ENCODE results near the gene PEX5. TPM values are rescaled to one million over a fixed set of nuclear protein-coding genes. Genes with fewer than 3 reads are reported as not detected.

Gene PEX5
- total and polyA plus RNA-seq, 2 of the 8 experiments (the other 6 are each of a cell fraction or from before 2014, with no cell fraction given), result 16.8 to 50.5 TPM

DNA sequence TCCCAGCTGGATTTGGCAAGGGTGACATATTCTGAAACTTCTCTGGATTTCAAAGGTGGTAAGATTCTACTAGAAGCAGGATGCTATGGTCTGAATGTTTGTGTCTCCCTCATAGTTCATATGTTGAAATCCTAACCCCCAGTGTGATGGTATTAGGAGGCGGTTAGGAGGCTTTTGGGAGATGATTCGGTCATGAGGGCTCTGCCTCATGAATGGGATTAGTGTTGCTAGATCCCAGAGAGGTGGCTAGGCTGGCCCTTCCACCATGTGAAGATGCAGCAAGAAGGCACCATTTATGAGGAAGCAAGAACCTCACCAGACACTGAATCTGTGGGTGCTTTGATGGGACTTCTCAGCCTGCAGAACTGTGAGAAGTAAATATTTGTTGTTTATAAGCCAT lies 11.0 kb upstream of the PEX5 start:
- no peak overlapping the region for H4K5ac ChIP-seq (ENCODE audit: insufficient read length, low read depth, low read length)
- no peak overlapping the region for H3K23ac ChIP-seq (ENCODE audit: insufficient read length)
- no peak overlapping the region for H4K8ac ChIP-seq (ENCODE audit: extremely low read depth, insufficient read depth, low read length)
- no peak overlapping the region for H2BK12ac ChIP-seq (ENCODE audit: low read depth, low read length)
- H2BK120ac ChIP-seq (replicated peaks; ENCODE audit: low read depth, low read length), result no peak overlapping the region
- no peak overlapping the region for H3K4ac ChIP-seq (replicated peaks; ENCODE audit: insufficient read length, low read depth, low read length)
- H4K91ac ChIP-seq (replicated peaks; ENCODE audit: insufficient read length, low read length), result no peak overlapping the region
- H3K56ac ChIP-seq (replicated peaks; ENCODE audit: insufficient read length, low read depth, low read length), result no peak overlapping the region
- no peak overlapping the region for H2BK20ac ChIP-seq (ENCODE audit: low read length)
- ChIA-PET POLR2A (ENCODE audit: partially characterized antibody) (no interaction called here), CTCF (ENCODE audit: partially characterized antibody) (interaction anchor here (1.0 to 1.6 kb wide), 2 partner anchors 16 to 24 kb away, joined by 4 read pairs; no protein-coding TSS in a partner anchor)
- FAIRE-seq, result no peak
- H2AFZ ChIP-seq (ENCODE audit: low read length), result no peak overlapping the region
- no peak for DNase-seq (ENCODE audit: low read depth in 1 of 2, low spot score in 2 of 2)
- H2AK5ac ChIP-seq (ENCODE audit: low read depth, low read length), result no peak overlapping the region
- H3K14ac ChIP-seq (ENCODE audit: insufficient read length), result no peak overlapping the region
- H4K20me1 ChIP-seq (replicated peaks in 1 of 2; ENCODE audit: control insufficient read depth in 1 of 2, insufficient read depth in 2 of 2, low read length in 2 of 2), result no peaks in the 10 kb centered on the region
- no peak overlapping the region for H3K9ac ChIP-seq (replicated peaks in 1 of 4; ENCODE audit: extremely low read depth in 1 of 4, low read depth in 3 of 4, low read length in 3 of 4)
- WGBS, 2 experiments (ENCODE audit: extremely low coverage in 1 of 2, insufficient coverage in 1 of 2, insufficient read length in 1 of 2, insufficient replicate concordance in 2 of 2, low coverage in 1 of 2, low lambda C conversion rate in 2 of 2, missing lambda C conversion rate in 1 of 2), result 76% methylated on average over 2 of the region's 2 CpGs; no CpG with 5 or more reads in 1 of the 2 experiments
- no peak overlapping the region for H3K18ac ChIP-seq (ENCODE audit: extremely low read depth, low read length)
- peaks cover 19 to 36% of the 10 kb centered on the region in 2 experiments for H3K9me3 ChIP-seq (ENCODE audit: insufficient read depth in 2 of 2, low read depth in 1 of 2, low read length in 1 of 2)
- H3K4me3 ChIP-seq (ENCODE audit: extremely low read depth in 1 of 4, insufficient read depth in 2 of 4, low read depth in 3 of 4, low read length in 4 of 4), result no peak overlapping the region
- no peaks in the 10 kb centered on the region for H3K23me2 ChIP-seq (ENCODE audit: low read depth, low read length)
- H3K27ac ChIP-seq (ENCODE audit: low read depth, low read length), result no peak overlapping the region
- no peak overlapping the region for H2BK5ac ChIP-seq (ENCODE audit: low read depth, low read length)
- H3K27me3 ChIP-seq (replicated peaks in 1 of 4; ENCODE audit: control insufficient read depth in 3 of 4, extremely low read depth in 1 of 4, insufficient read depth in 3 of 4, low read length in 3 of 4), result no peaks in the 10 kb centered on the region; a peak in 1 of 7 replicates
- no peak overlapping the region for H3K4me2 ChIP-seq (ENCODE audit: insufficient read depth in 1 of 2, low read depth in 2 of 2, low read length in 2 of 2)
- H3K4me1 ChIP-seq (replicated peaks in 1 of 4; ENCODE audit: control insufficient read depth in 3 of 4, insufficient read depth in 4 of 4, low read length in 3 of 4), result no peaks in the 10 kb centered on the region
- H3K79me2 ChIP-seq (ENCODE audit: control insufficient read depth in 1 of 2, insufficient read depth in 2 of 2, low read length in 2 of 2), result no peaks in the 10 kb centered on the region
- no peaks in the 10 kb centered on the region for H3K36me3 ChIP-seq (ENCODE audit: control insufficient read depth in 2 of 4, insufficient read depth in 4 of 4, low read length in 3 of 4)
- no peaks in the 10 kb centered on the region for H3K79me1 ChIP-seq (ENCODE audit: low read depth, low read length)
- H2BK15ac ChIP-seq (ENCODE audit: low read length), result no peak overlapping the region
- TF ChIP-seq BACH1 (IDR thresholded peaks at IDR 0.05; ENCODE audit: low read length) (no peak), POLR2AphosphoS5 (IDR thresholded peaks at IDR 0.05; ENCODE audit: low read depth, low read length) (no peak), HDAC2 (IDR thresholded peaks at IDR 0.05; ENCODE audit: borderline replicate concordance in 1 of 2, low read depth in 2 of 2, low read length in 2 of 2) (no peak), BRCA1 (IDR thresholded peaks at IDR 0.05; ENCODE audit: low read depth, low read length) (no peak), GABPA (IDR thresholded peaks at IDR 0.05; ENCODE audit: borderline replicate concordance, insufficient read depth, low read length) (no peak), YY1 (IDR thresholded peaks at IDR 0.05; ENCODE audit: low read depth, low read length) (no peak), TBP (IDR thresholded peaks at IDR 0.05; ENCODE audit: low read depth, low read length) (no peak), EZH2 (IDR thresholded peaks at IDR 0.05; ENCODE audit: low read depth, low read length, severe bottlenecking) (no peak)
- TF ChIP-seq, protein P1, sequence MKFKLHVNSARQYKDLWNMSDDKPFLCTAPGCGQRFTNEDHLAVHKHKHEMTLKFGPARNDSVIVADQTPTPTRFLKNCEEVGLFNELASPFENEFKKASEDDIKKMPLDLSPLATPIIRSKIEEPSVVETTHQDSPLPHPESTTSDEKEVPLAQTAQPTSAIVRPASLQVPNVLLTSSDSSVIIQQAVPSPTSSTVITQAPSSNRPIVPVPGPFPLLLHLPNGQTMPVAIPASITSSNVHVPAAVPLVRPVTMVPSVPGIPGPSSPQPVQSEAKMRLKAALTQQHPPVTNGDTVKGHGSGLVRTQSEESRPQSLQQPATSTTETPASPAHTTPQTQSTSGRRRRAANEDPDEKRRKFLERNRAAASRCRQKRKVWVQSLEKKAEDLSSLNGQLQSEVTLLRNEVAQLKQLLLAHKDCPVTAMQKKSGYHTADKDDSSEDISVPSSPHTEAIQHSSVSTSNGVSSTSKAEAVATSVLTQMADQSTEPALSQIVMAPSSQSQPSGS (IDR thresholded peaks at IDR 0.05; ENCODE audit: low read length), result no peak
